Sigmoid colon (tissue), 7 donors: ENCODE results near the gene KCNJ12. TPM values are rescaled to one million over a fixed set of nuclear protein-coding genes. Genes with fewer than 3 reads are reported as not detected.
"Not testable (repeated sequence)": the region's sequence is repeated elsewhere in the genome, so short reads cannot be mapped to it uniquely, and the experiment has no call there.

Source experiments
- DNase-seq: peaks from one replicate; pipeline ENCODE4 v3.0.0-alpha.2; 2019
- H3K27ac ChIP-seq, 4 donors: fragments of 200-600 bp; sonication (generic); one replicate each; pipeline ENCODE4 v1.5.1; 2016 to 2019; ENCODE audit warnings: mild to moderate bottlenecking in 1 of 4
- H3K27me3 ChIP-seq, 3 donors: fragments of 200-600 bp; sonication (generic); one replicate each; pipeline ENCODE4 v1.5.1; 2019; ENCODE audit warnings: mild to moderate bottlenecking in 1 of 3
- H3K36me3 ChIP-seq, 4 donors: fragments of 200-600 bp; sonication (generic); one replicate each; pipeline ENCODE4 v1.5.1; 2016 to 2019
- H3K4me1 ChIP-seq, 4 donors: fragments of 200-600 bp; sonication (generic); one replicate each; pipeline ENCODE4 v1.5.1; 2017 to 2019
- H3K4me3 ChIP-seq, 4 donors: fragments of 200-600 bp; sonication (generic); one replicate each; pipeline ENCODE4 v1.5.1; 2017 to 2019; ENCODE audit warnings: mild to moderate bottlenecking in 2 of 4, moderate library complexity in 1 of 4
- H3K9me3 ChIP-seq, 4 donors: fragments of 200-600 bp in 3 of 4; sonication (generic) in 3 of 4; one replicate each; pipeline versions ENCODE4 v1.5.1 to v1.6.1; 2013 to 2019
- CTCF ChIP-seq, 4 experiments: fragments of 450-650 bp in 3 of 4; fragments of 200-600 bp in 1 of 4; IDR thresholded peaks; one replicate each; pipeline ENCODE4 v1.5.1; 2016 to 2019; ENCODE audit warnings: antibody characterized with exemption in 4 of 4, mild to moderate bottlenecking in 3 of 4, moderate library complexity in 2 of 4
- EP300 ChIP-seq, 4 donors: sonication (generic); formaldehyde crosslinking; IDR thresholded peaks; one replicate each; pipeline ENCODE4 v1.6.1; 2017; ENCODE audit warnings: antibody characterized with exemption in 4 of 4
- POLR2A ChIP-seq, 2 donors: fragments of 450-650 bp; IDR thresholded peaks; one replicate each; pipeline ENCODE4 v1.6.1; 2016; ENCODE audit warnings: antibody characterized with exemption in 2 of 2, mild to moderate bottlenecking in 2 of 2, moderate library complexity in 2 of 2
- POLR2AphosphoS5 ChIP-seq, 4 donors: sonication (generic); formaldehyde crosslinking; IDR thresholded peaks; one replicate each; pipeline ENCODE4 v1.6.1; 2017; ENCODE audit warnings: antibody characterized with exemption in 4 of 4
- WGBS, 2 donors: extraction: QIAGEN DNeasy Blood & Tissue Kit; methylation state at CpG; one replicate each; pipeline ENCODE4 v1.1.7; 2013; 5-methylcytosine and 5-hydroxymethylcytosine counted together
- intact Hi-C: fragments of 100-400 bp; cut with DNase I; formaldehyde crosslinking; loops from one replicate; pipeline ENCODE4 v1.15.1; 2023
- polyA plus RNA-seq, 3 donors: library from polyadenylated mRNA; stranded (reverse); fragments of 200-250 nt; gene quantifications; one replicate each; pipeline ENCODE4 v1.2.3, GENCODE V29; 2013
- total RNA-seq, 4 donors: library from RNA; depleted of rRNA; stranded (reverse); fragments of >200 nt; gene quantifications; one replicate each; pipeline ENCODE4 v1.1.0, GENCODE V29; 2016
- donor health status: healthy with polysubstance abuse.
- donor health status: Bipolar disorder and iron deficiency.
- donor health status: healthy.

The KCNJ12 gene
- total and polyA plus RNA-seq, 7 donors, result 0.23 to 2.2 (median 0.60) TPM

DNA sequence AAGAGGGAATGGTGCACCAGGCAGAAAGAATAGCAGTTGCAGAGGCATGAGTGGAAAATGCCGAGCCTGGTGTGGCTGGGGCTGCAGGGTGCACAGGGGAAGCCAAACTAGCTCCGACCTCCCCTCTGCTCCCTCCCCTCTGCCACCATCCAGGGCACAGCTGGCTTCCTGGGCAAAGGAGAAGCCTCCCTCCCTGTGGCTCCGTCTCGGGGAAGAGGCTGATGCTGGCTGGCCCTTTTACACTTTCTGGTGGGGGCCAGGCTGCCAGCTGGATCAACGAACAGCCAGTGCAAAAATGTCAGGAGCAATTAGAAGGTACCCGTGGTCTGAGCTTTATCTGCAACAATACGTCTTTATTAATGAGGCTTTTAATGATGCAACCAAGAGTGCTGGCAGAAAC lies 37.1 kb upstream of the KCNJ12 start:
- no peaks in the 10 kb centered on the region for H3K27me3 ChIP-seq
- intact Hi-C loops, result no loop called here

GRCh38 chr17:21339571-21339970 lies 36.6 kb upstream of the KCNJ12 start:
- WGBS, 2 donors, result 89% methylated on average over 11 of the region's 11 CpGs
- H3K27me3 ChIP-seq, H3K27ac ChIP-seq, H3K4me3 ChIP-seq, H3K9me3 ChIP-seq, H3K36me3 ChIP-seq, H3K4me1 ChIP-seq, DNase-seq, intact Hi-C loops: not testable (repeated sequence)

More for the DNA sequence above, 37.1 kb upstream of the KCNJ12 start:
- Histone ChIP-seq H3K4me1 (no peaks in the 10 kb centered on the region), H3K36me3 (no peaks in the 10 kb centered on the region), H3K9me3 (no peaks in the 10 kb centered on the region), H3K4me3 (no peak overlapping the region), H3K27ac (no peak overlapping the region)
- no peak for DNase-seq
- 53 to 60% methylated on average over 7 of the region's 7 CpGs for WGBS, 2 donors
- TF ChIP-seq EP300 (IDR thresholded peaks at IDR 0.05) (no peak), POLR2A (IDR thresholded peaks at IDR 0.05) (no peak), POLR2AphosphoS5 (IDR thresholded peaks at IDR 0.05) (no peak), CTCF (IDR thresholded peaks at IDR 0.05) (no peak)

- H3K36me3 ChIP-seq, intact Hi-C loops, H3K4me3 ChIP-seq, H3K27ac ChIP-seq, DNase-seq, H3K4me1 ChIP-seq, H3K9me3 ChIP-seq, H3K27me3 ChIP-seq: not testable (repeated sequence)
- 85 to 88% methylated on average over 6 of the region's 6 CpGs for WGBS, 2 donors
These were observed 35.8 kb upstream of the KCNJ12 start for GRCh38 chr17:21340407-21340806.

DNA sequence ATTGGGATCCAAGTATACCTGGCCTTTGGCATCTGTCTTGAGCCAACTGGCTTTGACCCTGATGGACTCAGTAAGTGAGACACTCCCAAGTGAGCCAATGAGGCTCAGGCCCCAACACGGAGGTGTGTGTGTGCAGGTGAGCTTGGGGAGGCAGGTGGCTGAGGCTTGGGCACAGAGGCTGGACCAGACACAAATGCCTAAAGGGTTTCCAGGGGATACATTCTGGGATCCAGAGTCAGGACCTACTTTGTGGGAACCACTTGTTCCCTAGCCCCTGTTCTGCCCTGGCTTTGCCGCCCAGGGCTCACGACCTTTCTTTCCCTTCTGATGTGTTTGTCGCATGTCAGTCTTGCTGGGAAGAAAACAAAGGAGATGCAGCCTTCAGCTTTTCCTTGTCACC lies 34.9 kb upstream of the KCNJ12 start:
- H3K9me3 ChIP-seq, H3K36me3 ChIP-seq, DNase-seq, H3K4me3 ChIP-seq, H3K27ac ChIP-seq, H3K4me1 ChIP-seq, intact Hi-C loops, H3K27me3 ChIP-seq: not testable (repeated sequence)
- 77 to 87% methylated on average over 4 of the region's 4 CpGs for WGBS, 2 donors

DNA sequence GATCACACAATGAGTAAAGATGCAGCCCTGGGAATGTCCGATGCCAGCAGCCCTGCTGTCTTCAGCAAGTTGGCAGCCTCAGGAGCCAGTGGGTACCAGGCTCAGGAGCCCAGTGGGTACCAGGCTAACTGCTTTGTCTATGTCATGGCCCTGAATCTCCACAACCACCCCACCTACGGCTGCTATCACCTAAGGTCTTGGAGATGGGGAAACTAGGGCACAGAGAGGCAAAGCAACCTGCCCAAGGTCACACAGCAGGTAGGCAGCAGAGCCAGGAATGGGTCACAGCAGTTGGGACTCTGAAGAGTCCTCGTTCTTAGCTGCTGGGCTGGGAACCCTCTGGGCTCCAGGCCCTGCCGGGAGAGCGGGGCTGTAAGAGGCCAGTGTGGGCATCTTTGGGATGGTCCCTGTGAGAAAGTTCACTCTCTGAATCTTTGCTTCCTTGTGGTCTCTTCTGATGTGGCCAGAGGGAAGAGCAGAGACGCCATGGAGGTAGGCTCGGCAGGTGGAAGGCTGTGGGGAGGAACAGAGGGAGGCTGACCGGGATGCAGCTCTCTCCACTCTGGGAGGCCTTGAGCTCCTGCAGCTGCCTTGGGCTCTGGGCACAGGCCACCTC lies 34.1 kb upstream of the KCNJ12 start:
- H3K4me3 ChIP-seq, H3K9me3 ChIP-seq, H3K27ac ChIP-seq, DNase-seq, H3K27me3 ChIP-seq, intact Hi-C loops, H3K4me1 ChIP-seq, H3K36me3 ChIP-seq: not testable (repeated sequence)
- 77 to 82% methylated on average over 8 of the region's 8 CpGs for WGBS, 2 donors

DNA sequence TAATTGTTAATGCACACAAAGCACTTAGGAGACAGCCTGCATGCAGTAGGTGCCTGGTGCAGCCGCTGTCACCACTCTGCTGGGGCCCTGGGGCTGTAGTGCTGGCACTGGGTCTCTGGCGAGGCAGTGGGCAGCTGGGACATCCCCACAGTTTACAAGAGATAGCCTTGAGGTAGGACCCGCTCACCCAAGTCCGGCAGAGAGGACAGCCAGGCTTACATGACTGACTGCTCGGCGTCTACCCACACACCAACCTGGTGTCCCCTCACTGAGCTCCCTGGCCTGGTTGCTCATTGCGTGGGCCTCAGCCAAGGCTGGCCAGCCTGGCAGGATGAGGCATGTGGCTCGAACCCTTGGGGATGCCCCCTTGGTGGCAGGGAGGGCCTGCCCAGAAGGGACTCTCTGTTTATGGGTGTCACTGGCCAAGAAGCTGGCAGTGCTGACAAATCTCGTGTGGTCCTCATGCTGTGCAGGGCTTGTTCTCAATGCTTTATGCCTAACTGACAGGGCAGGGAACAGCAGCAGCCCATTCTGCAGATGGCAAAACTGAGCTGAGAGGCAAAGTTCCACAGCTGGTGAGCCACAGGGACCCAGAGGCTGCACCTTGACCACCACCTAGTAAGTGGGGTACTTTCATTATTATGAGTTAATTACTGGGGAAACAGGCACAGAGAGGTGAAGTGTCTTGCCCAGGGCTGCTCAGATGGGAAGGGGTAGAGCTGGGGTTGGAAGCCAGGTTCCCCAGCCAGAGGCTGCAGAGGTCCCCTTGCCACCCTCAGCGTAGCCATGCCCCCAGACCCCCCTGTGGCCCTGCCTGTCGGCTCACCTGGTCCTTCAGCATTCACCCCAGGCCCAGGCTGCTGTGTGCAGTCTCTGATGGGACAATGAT lies 32.9 kb upstream of the KCNJ12 start:
- H3K9me3 ChIP-seq, H3K27me3 ChIP-seq, H3K27ac ChIP-seq, H3K36me3 ChIP-seq, H3K4me3 ChIP-seq, intact Hi-C loops, H3K4me1 ChIP-seq: not testable (repeated sequence)
- peak; percentile 56 for DNase-seq
- WGBS, 2 donors, result 69 to 73% methylated on average over 11 of the region's 11 CpGs

DNA sequence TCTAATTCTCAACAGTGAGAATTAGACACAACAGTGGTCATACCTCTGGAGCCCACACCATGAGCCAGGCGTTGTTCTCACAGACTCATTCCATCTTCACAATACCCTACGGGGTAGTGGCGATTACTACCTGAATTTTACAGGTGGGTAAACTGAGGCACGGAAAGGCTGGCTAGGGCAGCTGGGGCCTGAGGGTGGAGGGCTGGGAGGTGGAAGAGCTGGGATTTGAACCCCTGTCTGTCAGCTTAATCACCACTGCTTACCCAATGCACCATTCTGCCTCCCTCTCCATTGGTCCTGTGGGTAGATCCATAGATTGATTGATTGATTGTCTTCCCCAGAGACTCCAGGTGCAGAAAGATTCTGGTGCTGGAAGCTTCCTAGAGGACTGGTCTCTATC lies 31.4 kb upstream of the KCNJ12 start:
- intact Hi-C loops, H3K4me1 ChIP-seq, H3K27me3 ChIP-seq, H3K9me3 ChIP-seq, H3K36me3 ChIP-seq, H3K4me3 ChIP-seq, H3K27ac ChIP-seq: not testable (repeated sequence)
- WGBS, 2 donors, result 76 to 80% methylated on average over 4 of the region's 4 CpGs
- DNase-seq, result peak; percentile 51

- no peak overlapping the region for H3K27ac ChIP-seq
- H3K36me3 ChIP-seq, result no peaks in the 10 kb centered on the region
- no peak for TF ChIP-seq EP300 (IDR thresholded peaks at IDR 0.05)
- no peak for TF ChIP-seq POLR2AphosphoS5 (IDR thresholded peaks at IDR 0.05)
- TF ChIP-seq CTCF (IDR thresholded peaks at IDR 0.05), result no peak
- no peak for TF ChIP-seq POLR2A (IDR thresholded peaks at IDR 0.05)
- DNase-seq, result no peak
- intact Hi-C loops, result no loop called here
- H3K4me1 ChIP-seq, result no peaks in the 10 kb centered on the region
- no peaks in the 10 kb centered on the region for H3K9me3 ChIP-seq
- no peak overlapping the region for H3K4me3 ChIP-seq
- no peaks in the 10 kb centered on the region for H3K27me3 ChIP-seq
- whole genome bisulfite sequencing, 2 donors, result 59 to 69% methylated on average over 10 of the region's 10 CpGs
These were observed 30.9 kb upstream of the KCNJ12 start for GRCh38 chr17:21345236-21345635.

DNA sequence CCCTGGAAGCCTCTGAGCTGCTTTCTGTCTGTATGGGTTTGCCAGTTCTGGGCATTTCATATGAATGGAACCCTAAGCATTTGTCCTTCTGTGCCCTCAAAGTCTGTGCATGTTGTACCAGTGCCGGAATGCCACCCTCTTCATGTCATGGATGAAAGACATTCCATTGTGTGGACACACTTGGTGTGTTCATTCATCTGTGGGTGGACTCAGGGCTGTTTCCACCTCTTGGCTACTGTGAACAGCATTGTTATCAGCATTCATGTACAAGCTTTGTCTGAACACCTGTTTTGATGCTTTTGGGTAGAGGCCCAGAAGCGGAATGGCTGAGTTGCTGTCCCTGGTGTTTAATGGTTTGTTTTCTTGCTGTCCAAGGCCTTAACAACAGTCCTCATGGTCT lies 30.1 kb upstream of the KCNJ12 start:
- WGBS, 2 donors, result no CpG with 5 or more reads among the region's 2 CpGs

DNA sequence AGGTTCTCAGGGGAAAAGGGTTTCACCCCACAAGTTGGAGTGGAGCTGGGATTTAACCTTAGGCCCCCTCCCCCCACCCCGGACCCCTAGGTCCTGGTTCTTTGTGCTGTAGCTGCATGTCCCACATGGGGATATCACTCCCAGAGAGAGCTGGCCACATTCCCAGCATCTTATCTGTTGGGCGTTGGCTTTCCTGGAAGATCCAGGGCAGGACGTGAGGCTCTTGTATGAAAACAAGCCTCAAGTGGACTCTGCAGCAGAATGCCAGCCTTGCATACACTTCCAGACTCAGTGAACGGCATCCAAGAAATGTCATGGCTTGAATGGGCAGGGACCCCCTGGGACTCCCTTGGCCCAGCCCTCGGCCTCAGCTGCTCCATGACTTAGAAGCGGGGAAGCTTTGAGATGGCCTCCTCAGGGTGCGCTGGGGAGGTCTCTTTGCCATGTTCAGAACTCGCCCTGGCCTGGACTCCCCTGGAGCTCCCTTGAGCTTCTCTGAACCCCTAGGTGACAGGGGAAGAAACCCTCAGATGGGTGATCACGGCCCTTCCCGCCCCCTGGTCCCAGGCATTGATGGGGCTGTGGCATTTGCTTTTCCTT lies 29.4 kb upstream of the KCNJ12 start:
- H3K9me3 ChIP-seq, H3K27ac ChIP-seq, DNase-seq, H3K4me1 ChIP-seq, H3K27me3 ChIP-seq, intact Hi-C loops, H3K4me3 ChIP-seq, H3K36me3 ChIP-seq: not testable (repeated sequence)
- 36 to 75% methylated on average over 10 of the region's 10 CpGs for WGBS, 2 donors

More for the DNA sequence above, 30.1 kb upstream of the KCNJ12 start:
- H3K36me3 ChIP-seq, DNase-seq, H3K9me3 ChIP-seq, H3K4me3 ChIP-seq, H3K27me3 ChIP-seq, H3K4me1 ChIP-seq, intact Hi-C loops, H3K27ac ChIP-seq: not testable (repeated sequence)
